WTC11 (cell line): ENCODE data around the gene PADI6. TPM values are rescaled to one million over a fixed set of nuclear protein-coding genes. Genes with fewer than 3 reads are reported as not detected.

Experiments used
- ATAC-seq: fragments of 200-7000 bp; cut with Tn5 transposase; 2 replicates; pipeline ENCODE4 v1.10.0; 2021; ENCODE audit warnings: mild to moderate bottlenecking, moderate library complexity
- CTCF ChIA-PET: fragments of 300-600 bp; sonication (Branson Sonifier 250); formaldehyde crosslinking; loops from one replicate; lab custom pipeline; 2021; ENCODE audit warnings: antibody characterized with exemption; lab: Charles Lee
- POLR2A ChIA-PET: fragments of 350-600 bp; sonication (Branson Sonifier 250); formaldehyde crosslinking; loops from one replicate; lab custom pipeline; 2021; ENCODE audit warnings: antibody characterized with exemption; lab: Charles Lee
- DNase-seq: peaks from one replicate; pipeline ENCODE4 v3.0.0; 2021; ENCODE audit warnings: low spot score
- H3K27ac Mint-ChIP-seq: 2 replicates; pipeline ENCODE4 v1.8.0; 2021; ENCODE audit warnings: mixed read lengths
- H3K27me3 Mint-ChIP-seq: 2 replicates; pipeline ENCODE4 v1.8.0; 2021; ENCODE audit warnings: low read depth, mild to moderate bottlenecking, moderate library complexity, mixed read lengths
- H3K36me3 Mint-ChIP-seq: 2 replicates; pipeline ENCODE4 v1.8.0; 2021; ENCODE audit warnings: mixed read lengths
- H3K4me1 Mint-ChIP-seq: 2 replicates; pipeline ENCODE4 v1.8.0; 2022; ENCODE audit warnings: mixed read lengths
- H3K4me3 Mint-ChIP-seq: 2 replicates; pipeline ENCODE4 v1.8.0; 2021; ENCODE audit warnings: mild to moderate bottlenecking, moderate library complexity, mixed read lengths
- H3K9me3 Mint-ChIP-seq: 2 replicates; pipeline ENCODE4 v1.8.0; 2021; ENCODE audit warnings: mixed read lengths
- AFF4 ChIP-seq: sonication (generic); formaldehyde crosslinking; IDR thresholded peaks from 2 replicates; pipeline ENCODE4 v1.8.1; 2023; ENCODE audit warnings: mild to moderate bottlenecking, missing genetic modification reagents, borderline replicate concordance
- CDX4 ChIP-seq: fragments of 250-450 bp; sonication (Bioruptor Pico); IDR thresholded peaks from 2 replicates; pipeline ENCODE4 v1.9.0; 2021; ENCODE audit warnings: moderate library complexity, mild to moderate bottlenecking, inconsistent platforms, borderline replicate concordance
- CREB1 ChIP-seq: sonication (generic); formaldehyde crosslinking; IDR thresholded peaks from 2 replicates; pipeline ENCODE4 v1.8.0; 2023; ENCODE audit warnings: mild to moderate bottlenecking, missing genetic modification reagents
- CREM ChIP-seq: sonication (generic); formaldehyde crosslinking; IDR thresholded peaks from 2 replicates; pipeline ENCODE4 v1.8.1; 2022; ENCODE audit warnings: mild to moderate bottlenecking, missing genetic modification reagents, moderate library complexity
- E2F5 ChIP-seq: sonication (generic); formaldehyde crosslinking; IDR thresholded peaks from 2 replicates; pipeline ENCODE4 v1.8.1; 2022; ENCODE audit warnings: mild to moderate bottlenecking, moderate library complexity, missing genetic modification reagents
- FOXP4 ChIP-seq: sonication (generic); formaldehyde crosslinking; IDR thresholded peaks from 2 replicates; pipeline ENCODE4 v1.8.0; 2022; ENCODE audit warnings: mild to moderate bottlenecking, missing genetic modification reagents
- GABPB1 ChIP-seq: sonication (generic); formaldehyde crosslinking; IDR thresholded peaks from 2 replicates; pipeline ENCODE4 v1.8.1; 2023; ENCODE audit warnings: mild to moderate bottlenecking, missing genetic modification reagents
- IRF1 ChIP-seq: sonication (generic); formaldehyde crosslinking; IDR thresholded peaks from 2 replicates; pipeline ENCODE4 v1.8.0; 2023; ENCODE audit warnings: missing genetic modification reagents
- IRF2 ChIP-seq: sonication (generic); formaldehyde crosslinking; IDR thresholded peaks from 2 replicates; pipeline ENCODE4 v1.8.0; 2022; ENCODE audit warnings: low read depth, missing genetic modification reagents, borderline replicate concordance
- NFATC4 ChIP-seq: fragments of 250-450 bp; sonication (Bioruptor Pico); IDR thresholded peaks from 2 replicates; pipeline ENCODE4 v1.9.0; 2021; ENCODE audit warnings: mild to moderate bottlenecking
- NFYB ChIP-seq: sonication (generic); formaldehyde crosslinking; conservative IDR thresholded peaks from 2 replicates; pipeline ENCODE4 v1.8.0; 2022; ENCODE audit warnings: low read depth, missing genetic modification reagents
- NR1H2 ChIP-seq: sonication (generic); formaldehyde crosslinking; IDR thresholded peaks from 2 replicates; pipeline ENCODE4 v1.9.0; 2021; ENCODE audit warnings: mild to moderate bottlenecking, moderate library complexity, missing genetic modification reagents
- SMAD3 ChIP-seq: sonication (generic); formaldehyde crosslinking; IDR thresholded peaks from 2 replicates; pipeline ENCODE4 v1.8.0; 2022; ENCODE audit warnings: missing genetic modification reagents, mild to moderate bottlenecking, borderline replicate concordance
- TEAD1 ChIP-seq: sonication (generic); formaldehyde crosslinking; IDR thresholded peaks from 2 replicates; pipeline ENCODE4 v1.8.0; 2022; ENCODE audit warnings: mild to moderate bottlenecking, missing genetic modification reagents
- USF2 ChIP-seq: sonication (generic); formaldehyde crosslinking; IDR thresholded peaks from 2 replicates; pipeline ENCODE4 v1.8.1; 2023; ENCODE audit warnings: mild to moderate bottlenecking, missing genetic modification reagents, moderate library complexity
- ZBTB43 ChIP-seq: sonication (generic); formaldehyde crosslinking; IDR thresholded peaks from 2 replicates; pipeline ENCODE4 v1.8.1; 2023; ENCODE audit warnings: mild to moderate bottlenecking, missing genetic modification reagents
- ZNF232 ChIP-seq: sonication (generic); formaldehyde crosslinking; IDR thresholded peaks from 2 replicates; pipeline ENCODE4 v1.8.0; 2022; ENCODE audit warnings: mild to moderate bottlenecking, missing genetic modification reagents
- ZNF263 ChIP-seq: sonication (generic); formaldehyde crosslinking; IDR thresholded peaks from 2 replicates; pipeline ENCODE4 v1.8.1; 2022; ENCODE audit warnings: low read depth, mild to moderate bottlenecking, moderate library complexity, missing genetic modification reagents
- ZNF281 ChIP-seq: sonication (generic); formaldehyde crosslinking; IDR thresholded peaks from 2 replicates; pipeline ENCODE4 v1.8.0; 2023; ENCODE audit warnings: mild to moderate bottlenecking, missing genetic modification reagents
- ZNF512 ChIP-seq: sonication (generic); formaldehyde crosslinking; IDR thresholded peaks from 2 replicates; pipeline ENCODE4 v1.8.1; 2022; ENCODE audit warnings: missing genetic modification reagents, borderline replicate concordance
- total RNA-seq: library from RNA; stranded (reverse); gene quantifications from 3 replicates; pipeline ENCODE4 v1.2.3, GENCODE V29; 2021

Gene PADI6
- total RNA-seq, 1 experiment from 2014 or later: not detected

- Mint-ChIP-seq H3K4me3 (peak overlapping the region; percentile 76), H3K9me3 (no peaks in the 10 kb centered on the region), H3K36me3 (peaks cover 70% of the 10 kb centered on the region), H3K27me3 (no peaks in the 10 kb centered on the region), H3K4me1 (peaks cover 77% of the 10 kb centered on the region), H3K27ac (peak overlapping the region; percentile 96)
- POLR2A ChIA-PET: interaction anchor here (1.2 kb wide), 1 partner anchor 37 kb away, joined by 4 read pairs; no protein-coding TSS in a partner anchor
- no peak for TF ChIP-seq ZNF263 (CRISPR knock-in tag)
- TF ChIP-seq E2F5: no peak
- no peak for TF ChIP-seq CREM (CRISPR knock-in tag)
- no peak for TF ChIP-seq ZBTB43
- TF ChIP-seq SMAD3 (CRISPR knock-in tag): no peak
- TF ChIP-seq NFATC4 (CRISPR knock-in tag): no peak
- TF ChIP-seq IRF1: no peak
- no peak for TF ChIP-seq CDX4
- no peak for TF ChIP-seq IRF2 (CRISPR knock-in tag)
- no peak for TF ChIP-seq ZNF512 (CRISPR knock-in tag)
- TF ChIP-seq NR1H2 (CRISPR knock-in tag): no peak
- no peak for TF ChIP-seq ZNF232 (CRISPR knock-in tag)
- CTCF ChIA-PET: no interaction called here
- no peak for ATAC-seq
- no peak for DNase-seq
Measured at GRCh38 chr1:17433261-17433660, 61.3 kb downstream of the PADI6 start.

- H3K4me1 Mint-ChIP-seq: peaks cover 70% of the 10 kb centered on the region
- ChIA-PET POLR2A (interaction anchor here (1.2 kb wide), 1 partner anchor 36 kb away, joined by 4 read pairs; no protein-coding TSS in a partner anchor), CTCF (interaction anchor here (0.6 to 1.2 kb wide), 2 partner anchors 35 to 149 kb away, joined by 3 to 7 read pairs; no protein-coding TSS in a partner anchor)
- H3K27ac Mint-ChIP-seq: peak overlapping the region; percentile 96
- peak; percentile 65 for ATAC-seq
- no peaks in the 10 kb centered on the region for H3K9me3 Mint-ChIP-seq
- peak; percentile 59 for DNase-seq
- H3K4me3 Mint-ChIP-seq: peak overlapping the region; percentile 76
- H3K27me3 Mint-ChIP-seq: no peaks in the 10 kb centered on the region
- H3K36me3 Mint-ChIP-seq: peaks cover 65% of the 10 kb centered on the region
- 0 out of 2 replicates have a peak, but pooled peaks have one; percentile 37 for TF ChIP-seq CREM (CRISPR knock-in tag)
- TF ChIP-seq NFYB: no peak
- TF ChIP-seq AFF4 (CRISPR knock-in tag): 0 out of 2 replicates have a peak, but pooled peaks have one; percentile 69
- TF ChIP-seq ZNF281 (CRISPR knock-in tag): peak; percentile 86
- no peak for TF ChIP-seq GABPB1 (CRISPR knock-in tag)
- peak; percentile 84; the same call in 1 of the 2 replicates for TF ChIP-seq TEAD1
- peak; percentile 33; the same call in 1 of the 2 replicates for TF ChIP-seq CREB1 (CRISPR knock-in tag)
- no peak for TF ChIP-seq NR1H2 (CRISPR knock-in tag)
- no peak for TF ChIP-seq USF2 (CRISPR knock-in tag)
- no peak for TF ChIP-seq FOXP4
Measured at GRCh38 chr1:17434016-17434415, 62.0 kb downstream of the PADI6 start.
